Regular cardiac myocyte (primary cell): ENCODE data around the gene MICAL3. TPM values are rescaled to one million over a fixed set of nuclear protein-coding genes. Genes with fewer than 3 reads are reported as not detected.

Experiments used
- total RNA-seq: library from RNA; depleted of rRNA; stranded (reverse); fragments of >200 nt; gene quantifications from 2 replicates; pipeline ENCODE4 v1.2.3, GENCODE V29; 2014

The MICAL3 gene, protein sequence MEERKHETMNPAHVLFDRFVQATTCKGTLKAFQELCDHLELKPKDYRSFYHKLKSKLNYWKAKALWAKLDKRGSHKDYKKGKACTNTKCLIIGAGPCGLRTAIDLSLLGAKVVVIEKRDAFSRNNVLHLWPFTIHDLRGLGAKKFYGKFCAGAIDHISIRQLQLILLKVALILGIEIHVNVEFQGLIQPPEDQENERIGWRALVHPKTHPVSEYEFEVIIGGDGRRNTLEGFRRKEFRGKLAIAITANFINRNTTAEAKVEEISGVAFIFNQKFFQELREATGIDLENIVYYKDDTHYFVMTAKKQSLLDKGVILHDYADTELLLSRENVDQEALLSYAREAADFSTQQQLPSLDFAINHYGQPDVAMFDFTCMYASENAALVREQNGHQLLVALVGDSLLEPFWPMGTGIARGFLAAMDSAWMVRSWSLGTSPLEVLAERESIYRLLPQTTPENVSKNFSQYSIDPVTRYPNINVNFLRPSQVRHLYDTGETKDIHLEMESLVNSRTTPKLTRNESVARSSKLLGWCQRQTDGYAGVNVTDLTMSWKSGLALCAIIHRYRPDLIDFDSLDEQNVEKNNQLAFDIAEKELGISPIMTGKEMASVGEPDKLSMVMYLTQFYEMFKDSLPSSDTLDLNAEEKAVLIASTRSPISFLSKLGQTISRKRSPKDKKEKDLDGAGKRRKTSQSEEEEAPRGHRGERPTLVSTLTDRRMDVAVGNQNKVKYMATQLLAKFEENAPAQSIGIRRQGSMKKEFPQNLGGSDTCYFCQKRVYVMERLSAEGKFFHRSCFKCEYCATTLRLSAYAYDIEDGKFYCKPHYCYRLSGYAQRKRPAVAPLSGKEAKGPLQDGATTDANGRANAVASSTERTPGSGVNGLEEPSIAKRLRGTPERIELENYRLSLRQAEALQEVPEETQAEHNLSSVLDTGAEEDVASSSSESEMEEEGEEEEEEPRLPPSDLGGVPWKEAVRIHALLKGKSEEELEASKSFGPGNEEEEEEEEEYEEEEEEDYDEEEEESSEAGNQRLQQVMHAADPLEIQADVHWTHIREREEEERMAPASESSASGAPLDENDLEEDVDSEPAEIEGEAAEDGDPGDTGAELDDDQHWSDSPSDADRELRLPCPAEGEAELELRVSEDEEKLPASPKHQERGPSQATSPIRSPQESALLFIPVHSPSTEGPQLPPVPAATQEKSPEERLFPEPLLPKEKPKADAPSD (N-terminal part only)
- 18.3 and 19.0 TPM in 2 replicates for total RNA-seq

DNA sequence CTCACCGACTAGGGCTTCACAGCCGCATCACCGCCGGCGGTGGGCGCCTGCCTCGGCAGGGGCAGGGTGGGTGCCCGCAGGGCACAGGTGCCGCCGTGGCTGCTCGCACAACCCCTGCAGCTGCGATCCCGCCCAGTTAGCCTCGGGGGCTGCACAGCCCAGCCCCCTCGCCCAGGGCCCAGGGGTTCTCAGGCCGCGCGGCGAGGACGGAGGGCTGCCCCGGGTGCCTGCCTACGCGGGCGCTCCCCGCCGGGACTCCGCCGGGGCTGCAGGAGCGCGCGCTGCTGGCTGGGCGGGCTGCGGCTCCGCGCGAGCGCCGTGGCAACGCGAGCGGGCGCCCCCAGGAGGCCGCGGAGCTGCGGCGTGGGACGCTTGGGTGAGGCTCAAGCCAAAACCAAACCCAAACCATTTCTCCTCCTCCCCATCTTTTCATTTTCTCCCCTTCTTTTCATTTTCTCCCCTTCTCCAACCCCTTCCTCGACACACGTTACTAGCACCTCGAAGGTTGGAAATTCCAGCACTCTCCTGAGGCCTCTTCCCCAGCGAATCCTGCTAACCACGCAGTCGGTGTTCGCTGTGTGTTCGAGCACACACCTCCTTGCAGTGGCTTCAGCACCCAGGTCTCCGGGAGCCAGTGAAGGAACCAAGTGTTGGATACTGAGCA, at the start of gene MICAL3:
MICAL3 (minus strand) TSS at position 286 of the 664 bp plus-strand sequence. CDS start 117,749 bp downstream, outside the sequence.

DNA sequence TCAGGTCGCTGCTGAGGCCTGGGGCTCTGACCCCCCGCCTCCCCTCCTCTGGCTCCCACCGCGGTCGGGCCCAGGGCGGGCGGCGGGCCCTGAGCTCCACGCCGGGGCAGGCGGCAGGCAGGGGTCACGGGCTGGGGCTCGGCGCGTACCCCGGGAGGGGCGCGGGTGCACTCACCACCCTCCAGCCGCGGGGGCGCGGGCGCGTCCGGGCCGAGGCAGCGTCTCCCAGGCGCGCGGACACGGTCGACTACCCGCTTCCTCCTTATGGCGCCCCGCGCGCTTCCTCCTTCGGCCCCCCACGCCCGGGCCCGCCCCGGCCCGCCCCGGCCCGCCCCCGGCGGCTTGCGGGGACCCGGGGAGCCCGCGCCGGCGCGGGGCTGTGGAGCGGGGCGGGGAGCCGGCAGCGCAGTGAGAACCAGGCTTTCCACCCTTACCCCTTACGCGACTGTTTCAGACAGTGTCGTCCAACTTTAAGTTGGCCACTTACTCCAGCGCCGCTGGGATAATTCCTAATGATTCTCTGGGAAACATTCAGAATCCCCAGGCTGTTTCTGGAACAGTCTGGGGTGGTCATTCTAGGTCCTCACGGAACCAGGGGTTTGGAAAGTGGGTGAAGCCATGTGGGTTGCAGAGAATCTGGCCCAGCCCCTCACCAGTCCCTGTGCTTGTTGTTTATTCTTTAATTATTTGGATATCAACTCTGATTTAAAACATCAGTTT, 250.0 kb downstream of the MICAL3 start, which contains the start of gene BID:
BID (minus strand) TSS at position 264 of the 720 bp plus-strand sequence. CDS start 24,353 bp downstream, outside the sequence.

Other genes starting within 250 kb of the MICAL3 start
- gene PEX26, start 53.4 kb upstream of the MICAL3 start, total RNA-seq, result 15.5 and 19.2 TPM in 2 replicates
- 0.56 and 0.58 TPM in 2 replicates for gene TUBA8, start 86.2 kb upstream of the MICAL3 start, total RNA-seq
- gene USP18, start 125.6 kb upstream of the MICAL3 start, total RNA-seq, result 5.9 and 11.7 TPM in 2 replicates